22Rv1 (cell line): ENCODE data around the gene DENND1C.

ENCODE experiments used
- H3K27ac ChIP-seq: fragments of 450-650 bp; 2 replicates; pipeline ENCODE4 v1.5.1; 2017
- ZFX ChIP-seq: fragments of 450-650 bp; IDR thresholded peaks from 2 replicates; pipeline ENCODE4 v1.6.1; 2017; ENCODE audit warnings: antibody characterized with exemption, borderline replicate concordance
- TF ChIP-seq, protein P1 (sequence below): fragments of 450-650 bp; IDR thresholded peaks from 2 replicates; pipeline ENCODE4 v1.5.1; 2017; ENCODE audit warnings: mild to moderate bottlenecking

DENND1C gene

DNA sequence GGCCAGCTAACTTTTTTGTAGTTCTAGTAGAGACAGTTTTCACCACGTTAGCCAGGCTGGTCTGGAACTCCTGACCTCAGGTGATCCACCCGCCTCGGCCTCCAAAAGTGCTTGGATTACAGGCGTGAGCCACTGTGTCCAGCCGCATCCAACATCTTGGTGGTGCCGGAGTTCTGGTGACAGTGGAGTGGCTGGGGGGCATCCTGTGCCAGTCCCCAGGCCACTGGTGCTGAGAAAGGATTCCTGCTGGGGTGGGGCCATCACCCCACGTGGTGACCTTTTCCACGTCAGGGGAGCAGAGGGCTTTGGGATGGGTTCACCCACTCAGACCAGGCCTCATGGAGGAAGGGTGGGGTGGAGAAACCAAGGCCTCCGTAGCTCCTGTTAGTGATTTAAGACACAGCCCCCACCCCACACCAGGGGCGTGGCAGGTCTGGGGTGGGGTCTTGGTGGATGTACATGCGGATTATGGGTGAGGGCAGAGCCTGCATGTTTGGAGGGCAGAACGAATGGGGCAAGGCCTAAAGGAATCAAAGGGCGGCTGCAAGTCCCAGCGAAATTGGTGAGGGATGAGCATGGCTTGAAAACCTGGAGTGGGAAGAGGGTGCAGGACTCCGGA is 33.4 kb upstream of the DENND1C start:
- no peak overlapping the region for H3K27ac ChIP-seq
- TF ChIP-seq ZFX = no peak
- TF ChIP-seq, protein P1, sequence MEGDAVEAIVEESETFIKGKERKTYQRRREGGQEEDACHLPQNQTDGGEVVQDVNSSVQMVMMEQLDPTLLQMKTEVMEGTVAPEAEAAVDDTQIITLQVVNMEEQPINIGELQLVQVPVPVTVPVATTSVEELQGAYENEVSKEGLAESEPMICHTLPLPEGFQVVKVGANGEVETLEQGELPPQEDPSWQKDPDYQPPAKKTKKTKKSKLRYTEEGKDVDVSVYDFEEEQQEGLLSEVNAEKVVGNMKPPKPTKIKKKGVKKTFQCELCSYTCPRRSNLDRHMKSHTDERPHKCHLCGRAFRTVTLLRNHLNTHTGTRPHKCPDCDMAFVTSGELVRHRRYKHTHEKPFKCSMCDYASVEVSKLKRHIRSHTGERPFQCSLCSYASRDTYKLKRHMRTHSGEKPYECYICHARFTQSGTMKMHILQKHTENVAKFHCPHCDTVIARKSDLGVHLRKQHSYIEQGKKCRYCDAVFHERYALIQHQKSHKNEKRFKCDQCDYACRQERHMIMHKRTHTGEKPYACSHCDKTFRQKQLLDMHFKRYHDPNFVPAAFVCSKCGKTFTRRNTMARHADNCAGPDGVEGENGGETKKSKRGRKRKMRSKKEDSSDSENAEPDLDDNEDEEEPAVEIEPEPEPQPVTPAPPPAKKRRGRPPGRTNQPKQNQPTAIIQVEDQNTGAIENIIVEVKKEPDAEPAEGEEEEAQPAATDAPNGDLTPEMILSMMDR = no peak

DNA sequence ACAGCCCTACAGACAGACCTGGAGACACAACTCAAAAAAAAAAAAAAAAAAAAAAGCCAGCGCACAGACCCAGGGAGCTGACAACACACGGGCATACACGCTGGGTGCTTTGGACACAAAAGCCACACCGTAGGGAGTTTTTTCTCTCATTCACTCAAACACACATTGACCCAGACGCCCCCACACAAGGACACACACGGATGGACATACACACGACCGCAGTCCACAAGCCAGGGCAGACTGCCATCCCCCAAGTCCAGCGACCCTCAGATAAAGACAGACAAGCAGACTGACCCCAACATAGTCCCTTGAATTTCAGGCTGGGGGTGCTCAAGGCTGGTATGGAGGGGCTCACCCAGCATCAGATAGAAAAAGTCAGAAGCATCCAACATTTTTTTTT is 32.5 kb upstream of the DENND1C start:
- no peak for TF ChIP-seq ZFX
- TF ChIP-seq, protein P1 = no peak
- H3K27ac ChIP-seq = peak overlapping the region; percentile 34; the same call in 1 of the 2 replicates

DNA sequence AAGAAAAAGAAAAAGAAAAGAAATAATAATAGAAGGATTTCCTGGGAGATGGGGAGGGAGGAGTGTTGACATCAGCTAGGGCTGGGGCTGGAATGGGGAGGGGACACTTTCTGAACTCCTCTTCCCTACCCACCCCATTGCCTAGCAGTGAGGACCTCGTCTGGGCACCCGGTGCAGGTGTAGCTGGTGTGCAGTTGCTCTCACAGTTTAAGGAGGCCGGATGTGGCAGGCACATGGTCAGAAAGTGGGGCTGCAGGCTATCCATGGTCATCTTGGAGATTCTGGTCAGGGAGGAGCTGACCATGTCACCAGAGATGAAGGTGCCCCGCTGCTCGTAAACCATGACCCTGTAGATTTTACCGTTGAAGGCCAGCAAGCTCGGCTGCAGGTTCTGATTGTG is 29.0 kb upstream of the DENND1C start:
- no peak overlapping the region for H3K27ac ChIP-seq
- no peak for TF ChIP-seq ZFX
- TF ChIP-seq, protein P1 = no peak

DNA sequence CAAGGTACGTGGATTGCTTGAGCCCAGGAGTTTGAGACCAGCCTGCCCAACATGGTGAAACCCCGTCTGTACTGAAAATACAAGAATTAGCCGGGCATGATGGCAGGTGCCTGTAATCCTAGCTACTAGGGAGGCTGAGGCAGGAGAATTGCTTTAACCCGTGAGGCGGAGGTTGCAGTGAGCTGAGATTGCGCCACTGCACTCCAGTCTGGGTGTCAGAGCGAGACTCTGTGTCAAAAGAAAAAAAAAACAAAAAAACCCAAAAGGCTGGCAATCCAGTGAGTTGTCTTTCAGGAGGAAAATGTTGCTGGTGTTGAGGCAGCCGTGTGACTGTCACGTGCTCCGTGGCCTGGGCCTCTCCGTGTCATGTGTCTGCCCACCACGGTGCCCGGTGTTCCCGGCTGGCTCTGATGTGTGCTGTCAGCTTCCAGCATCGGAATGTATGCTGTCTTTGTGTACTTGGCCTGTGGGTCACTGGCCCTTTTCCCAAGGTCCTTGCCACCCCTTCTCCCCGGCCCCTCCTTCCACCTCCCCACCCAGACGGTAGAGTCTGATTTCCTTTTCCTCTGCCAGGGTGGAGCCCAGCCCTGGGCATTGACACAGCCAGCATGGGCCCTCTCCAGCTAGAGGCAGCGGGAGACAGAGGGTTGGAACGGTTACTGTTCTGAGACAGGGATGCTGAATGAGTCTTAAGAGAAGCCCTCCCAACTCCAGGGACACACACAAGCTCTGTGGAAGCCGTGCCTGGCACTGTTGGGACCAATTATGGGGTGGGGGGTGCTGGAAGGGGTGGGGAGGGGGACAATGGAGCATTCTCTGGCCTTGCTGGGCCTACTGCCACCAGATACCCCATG is 27.8 kb upstream of the DENND1C start:
- TF ChIP-seq, protein P1 = no peak
- TF ChIP-seq ZFX = no peak
- no peak overlapping the region for H3K27ac ChIP-seq

DNA sequence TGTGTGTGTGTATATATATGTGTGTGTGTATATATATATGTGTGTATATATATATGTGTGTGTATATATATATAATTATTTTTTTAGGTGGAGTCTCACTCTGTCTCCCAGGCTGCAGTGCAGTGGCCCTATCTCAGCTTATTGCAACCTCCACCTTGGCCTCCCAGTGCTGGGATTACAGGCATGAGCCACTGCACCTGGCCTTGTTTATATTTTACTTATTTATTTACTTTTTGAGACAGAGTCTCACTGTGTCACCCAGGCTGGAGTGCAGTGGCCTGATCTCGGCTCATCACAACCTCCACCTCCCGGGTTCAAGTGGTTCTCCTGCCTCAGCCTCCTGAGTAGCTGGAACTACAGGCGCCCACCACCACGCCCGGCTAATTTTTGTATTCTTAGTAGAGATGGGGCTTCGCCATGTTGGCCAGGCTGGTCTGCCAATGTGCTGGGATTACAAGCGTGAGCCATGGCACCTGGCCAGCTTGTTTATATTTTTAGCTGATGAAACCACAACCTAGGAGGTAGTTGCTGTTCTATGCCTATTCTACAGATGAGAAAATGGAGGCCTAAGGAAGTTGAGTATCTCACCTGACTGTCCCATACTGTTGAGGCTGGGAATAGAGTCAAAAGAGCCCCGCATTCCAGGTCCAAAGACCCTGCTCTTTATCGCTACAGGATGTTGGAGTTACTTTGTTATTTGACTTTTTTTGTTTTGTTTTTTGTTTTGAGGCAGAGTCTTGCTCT is 26.6 kb upstream of the DENND1C start:
- H3K27ac ChIP-seq = 0 out of 2 replicates have a peak overlapping the region, but pooled peaks have one; percentile 7

DNA sequence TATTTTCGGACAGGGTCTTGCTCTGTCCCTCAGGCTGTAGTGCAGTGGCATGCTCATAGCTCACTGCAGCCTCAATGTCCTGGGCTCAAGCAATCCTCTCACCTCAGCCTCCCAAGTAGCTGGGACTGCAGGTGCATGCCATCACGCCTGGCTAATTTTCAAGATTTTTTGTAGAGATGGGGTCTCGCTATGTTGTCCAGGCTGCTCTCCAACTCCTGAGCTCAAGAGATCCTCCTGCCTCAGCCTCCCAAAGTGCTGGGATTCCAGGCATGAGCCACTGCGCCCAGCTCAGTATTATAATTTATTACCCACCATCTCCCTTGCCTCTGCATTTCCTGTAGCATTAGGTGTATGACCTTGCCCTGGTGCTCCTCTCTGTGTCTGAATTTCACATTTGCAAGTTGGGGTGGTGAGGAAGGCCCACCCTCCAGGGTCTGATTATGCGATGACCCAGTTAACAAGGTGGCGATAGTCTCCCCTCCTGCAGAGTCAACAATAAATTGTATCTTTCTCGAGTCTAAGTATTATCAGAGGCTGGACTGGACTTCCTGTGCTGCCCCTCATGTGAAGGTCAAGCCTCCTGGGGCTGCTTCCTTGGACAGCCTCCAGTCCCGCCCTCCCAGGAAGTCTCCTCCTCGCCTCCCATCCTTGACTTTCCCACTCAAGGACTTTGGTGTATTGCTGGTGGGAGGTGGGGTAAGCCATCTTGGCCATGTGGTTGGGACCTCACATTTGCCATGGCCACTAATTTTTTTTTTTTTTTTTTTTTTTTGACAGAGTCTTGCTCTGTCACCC is 22.0 kb upstream of the DENND1C start:
- H3K27ac ChIP-seq = no peak overlapping the region
- TF ChIP-seq, protein P1 = no peak
- TF ChIP-seq ZFX = no peak
